ENCODE measurements around the gene SLC39A10. TPM values are rescaled to one million over a fixed set of nuclear protein-coding genes. Genes with fewer than 3 reads are reported as not detected.

The SLC39A10 gene
- 55.1 and 112 TPM in 2 replicates for total RNA-seq (2014; rRNA removed; shearing (Covaris generic); ENCODE audit: low replicate concordance)

GRCh38 chr2:195656859-195657633, at the start of gene SLC39A10:
TSS of gene SLC39A10 (plus strand) at chr2:195657226. CDS start at chr2:195680043, 22,817 bp downstream.
- Histone ChIP-seq H3K4me1 (ENCODE audit: low read length) (peaks cover 80% of the 10 kb centered on the region), H3K27me3 (ENCODE audit: low read length) (no peaks in the 10 kb centered on the region), H2AFZ (ENCODE audit: low read length) (no peak within 1 kb of the TSS), H3K9me2 (replicated peaks; ENCODE audit: insufficient read depth, low read length) (no peaks in the 10 kb centered on the region), H4K20me1 (ENCODE audit: insufficient read depth, low read depth, low read length) (no peaks in the 10 kb centered on the region), H3K79me2 (ENCODE audit: low read length) (peaks cover 37% of the 10 kb centered on the region), H3K4me2 (ENCODE audit: low read depth, low read length, poor library complexity, severe bottlenecking) (peak within 1 kb of the TSS; percentile 88), H3K9me3 (ENCODE audit: low read length) (no peaks in the 10 kb centered on the region), H3K4me3 (ENCODE audit: low read length) (peak within 1 kb of the TSS; percentile 80), H3K9ac (ENCODE audit: low read length) (peak within 1 kb of the TSS; percentile 99), H3K27ac (ENCODE audit: low read length) (peak within 1 kb of the TSS; percentile 98), H3K36me3 (ENCODE audit: insufficient read depth, low read length) (peaks cover 16% of the 10 kb centered on the region)
- DNase-seq: peak; percentile 99

DNA sequence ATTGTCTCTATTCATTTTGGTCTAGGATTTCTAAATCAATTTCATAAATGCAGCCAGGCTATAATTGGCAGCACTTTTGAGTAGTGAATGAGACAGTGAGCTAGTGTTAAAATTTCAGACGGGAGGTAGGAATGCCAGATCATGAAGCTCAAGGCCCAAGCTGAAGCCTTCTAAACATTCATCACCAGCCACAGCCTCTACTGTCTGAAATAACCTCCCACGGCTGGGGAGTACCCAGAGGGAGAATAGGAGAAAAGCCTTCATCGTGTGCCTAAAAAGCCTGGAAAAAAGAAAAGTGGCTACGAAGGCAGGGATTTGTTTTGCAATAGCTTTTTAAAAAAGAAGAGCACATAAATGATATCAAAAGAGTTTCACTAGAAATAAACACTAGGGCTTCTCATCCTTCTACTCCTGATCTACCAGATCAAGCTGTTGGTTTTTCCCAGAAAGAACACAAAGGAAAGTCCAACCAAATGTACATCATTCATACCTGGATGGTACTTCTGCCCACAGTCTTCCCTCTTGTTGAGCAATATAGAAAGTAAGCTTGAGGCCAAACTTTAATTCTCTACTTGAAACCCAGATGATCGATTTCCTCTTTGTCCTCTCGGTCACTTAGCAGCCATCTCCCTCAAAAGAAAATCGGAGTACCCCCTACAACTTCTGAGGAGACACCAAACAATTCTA, 48.1 kb upstream of the SLC39A10 start:
- H3K79me2 ChIP-seq (ENCODE audit: low read length): no peaks in the 10 kb centered on the region
- H3K27ac ChIP-seq (ENCODE audit: low read length): peak overlapping the region; percentile 28
- no peaks in the 10 kb centered on the region; the same call in 1 of the 2 replicates for H3K36me3 ChIP-seq (ENCODE audit: insufficient read depth, low read length)
- peak overlapping the region; percentile 49 for H3K4me2 ChIP-seq (ENCODE audit: low read depth, low read length, poor library complexity, severe bottlenecking)
- H3K4me1 ChIP-seq (ENCODE audit: low read length): peaks cover 76% of the 10 kb centered on the region
- peak overlapping the region; percentile 22; the same call in 1 of the 2 replicates for H3K4me3 ChIP-seq (ENCODE audit: low read length)
- peak overlapping the region; percentile 66; the same call in 1 of the 2 replicates for H2AFZ ChIP-seq (ENCODE audit: low read length)
- H4K20me1 ChIP-seq (ENCODE audit: insufficient read depth, low read depth, low read length): no peaks in the 10 kb centered on the region
- no peaks in the 10 kb centered on the region for H3K9me2 ChIP-seq (replicated peaks; ENCODE audit: insufficient read depth, low read length)
- no peak for DNase-seq
- H3K9me3 ChIP-seq (ENCODE audit: low read length): no peaks in the 10 kb centered on the region
- H3K9ac ChIP-seq (ENCODE audit: low read length): peak overlapping the region; percentile 47
- no peaks in the 10 kb centered on the region for H3K27me3 ChIP-seq (ENCODE audit: low read length)

- Histone ChIP-seq H3K79me2 (ENCODE audit: low read length) (no peaks in the 10 kb centered on the region), H2AFZ (ENCODE audit: low read length) (no peak overlapping the region), H3K4me2 (ENCODE audit: low read depth, low read length, poor library complexity, severe bottlenecking) (peak overlapping the region; percentile 28), H3K9ac (ENCODE audit: low read length) (no peak overlapping the region), H3K27ac (ENCODE audit: low read length) (peak overlapping the region; percentile 62), H3K27me3 (ENCODE audit: low read length) (no peaks in the 10 kb centered on the region), H4K20me1 (ENCODE audit: insufficient read depth, low read depth, low read length) (no peaks in the 10 kb centered on the region), H3K4me1 (ENCODE audit: low read length) (peaks cover 70% of the 10 kb centered on the region), H3K9me2 (replicated peaks; ENCODE audit: insufficient read depth, low read length) (no peaks in the 10 kb centered on the region), H3K4me3 (ENCODE audit: low read length) (no peak overlapping the region), H3K36me3 (ENCODE audit: insufficient read depth, low read length) (no peaks in the 10 kb centered on the region; the same call in 1 of the 2 replicates), H3K9me3 (ENCODE audit: low read length) (no peaks in the 10 kb centered on the region)
- peak; percentile 58 for DNase-seq
Measured at GRCh38 chr2:195610717-195611116, 46.3 kb upstream of the SLC39A10 start.

DNA sequence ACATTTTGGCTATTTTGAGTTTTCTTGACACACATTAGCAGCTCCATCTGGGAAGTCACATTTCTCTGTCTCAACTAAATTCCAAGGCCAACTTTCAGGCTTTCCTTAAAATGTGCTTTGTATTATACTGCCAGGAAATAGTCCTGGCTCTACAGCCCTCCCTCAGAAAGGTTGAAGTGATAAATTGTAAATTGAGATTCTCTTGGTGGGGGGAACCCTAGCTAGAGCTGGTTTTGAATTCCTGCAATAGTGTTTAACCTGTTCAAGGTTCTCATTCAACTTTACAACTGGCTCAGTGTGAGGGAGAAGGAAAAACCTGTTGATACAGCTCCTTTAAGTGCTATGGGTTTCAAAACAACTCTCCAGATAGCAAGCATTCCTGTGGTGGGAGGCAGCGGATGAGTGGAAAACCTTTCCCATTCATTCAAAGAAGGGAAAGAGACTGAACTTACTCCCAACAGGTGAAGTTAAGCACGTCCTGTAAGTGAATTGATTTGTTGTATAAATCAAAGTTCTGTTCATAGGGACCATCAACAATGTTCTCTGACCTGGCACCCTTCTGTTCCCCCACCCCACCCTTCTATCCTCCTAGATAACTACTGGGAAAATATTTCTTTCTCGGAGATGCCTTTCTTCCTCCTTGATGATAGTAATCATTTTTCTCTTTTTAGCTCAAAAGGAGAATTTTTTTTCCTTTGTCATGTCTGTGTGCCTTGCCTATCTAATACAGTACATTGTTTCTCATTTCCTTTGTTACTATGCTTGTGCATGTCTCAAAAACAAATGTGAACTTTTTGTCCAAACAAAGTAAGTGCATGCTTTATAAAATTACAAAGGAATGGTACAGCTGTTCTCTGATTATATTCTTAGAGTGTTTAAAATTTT, 44.2 kb upstream of the SLC39A10 start:
- peak overlapping the region; percentile 48 for H3K27ac ChIP-seq (ENCODE audit: low read length)
- no peak overlapping the region for H3K4me3 ChIP-seq (ENCODE audit: low read length)
- no peak for DNase-seq
- no peak overlapping the region for H2AFZ ChIP-seq (ENCODE audit: low read length)
- no peaks in the 10 kb centered on the region for H3K9me2 ChIP-seq (replicated peaks; ENCODE audit: insufficient read depth, low read length)
- H4K20me1 ChIP-seq (ENCODE audit: insufficient read depth, low read depth, low read length): no peaks in the 10 kb centered on the region
- no peaks in the 10 kb centered on the region for H3K79me2 ChIP-seq (ENCODE audit: low read length)
- H3K9me3 ChIP-seq (ENCODE audit: low read length): no peaks in the 10 kb centered on the region
- no peak overlapping the region for H3K4me2 ChIP-seq (ENCODE audit: low read depth, low read length, poor library complexity, severe bottlenecking)
- no peaks in the 10 kb centered on the region; the same call in 1 of the 2 replicates for H3K36me3 ChIP-seq (ENCODE audit: insufficient read depth, low read length)
- peaks cover 55% of the 10 kb centered on the region for H3K4me1 ChIP-seq (ENCODE audit: low read length)
- no peaks in the 10 kb centered on the region for H3K27me3 ChIP-seq (ENCODE audit: low read length)
- no peak overlapping the region for H3K9ac ChIP-seq (ENCODE audit: low read length)

GRCh38 chr2:195613922-195614321, 43.1 kb upstream of the SLC39A10 start:
- H3K4me2 ChIP-seq (ENCODE audit: low read depth, low read length, poor library complexity, severe bottlenecking): no peak overlapping the region

GRCh38 chr2:195619590-195619989, 37.4 kb upstream of the SLC39A10 start:
- Histone ChIP-seq H3K4me3 (ENCODE audit: low read length) (no peak overlapping the region), H3K4me2 (ENCODE audit: low read depth, low read length, poor library complexity, severe bottlenecking) (no peak overlapping the region), H3K9me2 (replicated peaks; ENCODE audit: insufficient read depth, low read length) (no peaks in the 10 kb centered on the region), H3K27me3 (ENCODE audit: low read length) (no peaks in the 10 kb centered on the region), H2AFZ (ENCODE audit: low read length) (no peak overlapping the region), H3K27ac (ENCODE audit: low read length) (no peak overlapping the region), H3K9me3 (ENCODE audit: low read length) (no peaks in the 10 kb centered on the region), H3K4me1 (ENCODE audit: low read length) (peaks cover 21% of the 10 kb centered on the region), H4K20me1 (ENCODE audit: insufficient read depth, low read depth, low read length) (no peaks in the 10 kb centered on the region), H3K79me2 (ENCODE audit: low read length) (no peaks in the 10 kb centered on the region), H3K36me3 (ENCODE audit: insufficient read depth, low read length) (no peaks in the 10 kb centered on the region), H3K9ac (ENCODE audit: low read length) (no peak overlapping the region)
- no peak for DNase-seq

More at GRCh38 chr2:195613922-195614321, 43.1 kb upstream of the SLC39A10 start:
- Histone ChIP-seq H3K4me1 (ENCODE audit: low read length) (peaks cover 48% of the 10 kb centered on the region), H3K79me2 (ENCODE audit: low read length) (no peaks in the 10 kb centered on the region), H3K27me3 (ENCODE audit: low read length) (no peaks in the 10 kb centered on the region), H4K20me1 (ENCODE audit: insufficient read depth, low read depth, low read length) (no peaks in the 10 kb centered on the region), H3K9me3 (ENCODE audit: low read length) (no peaks in the 10 kb centered on the region), H3K27ac (ENCODE audit: low read length) (no peak overlapping the region), H3K36me3 (ENCODE audit: insufficient read depth, low read length) (no peaks in the 10 kb centered on the region; the same call in 1 of the 2 replicates), H2AFZ (ENCODE audit: low read length) (no peak overlapping the region; the same call in 1 of the 2 replicates), H3K9me2 (replicated peaks; ENCODE audit: insufficient read depth, low read length) (no peaks in the 10 kb centered on the region), H3K4me3 (ENCODE audit: low read length) (no peak overlapping the region), H3K9ac (ENCODE audit: low read length) (no peak overlapping the region)
- no peak for DNase-seq

DNA sequence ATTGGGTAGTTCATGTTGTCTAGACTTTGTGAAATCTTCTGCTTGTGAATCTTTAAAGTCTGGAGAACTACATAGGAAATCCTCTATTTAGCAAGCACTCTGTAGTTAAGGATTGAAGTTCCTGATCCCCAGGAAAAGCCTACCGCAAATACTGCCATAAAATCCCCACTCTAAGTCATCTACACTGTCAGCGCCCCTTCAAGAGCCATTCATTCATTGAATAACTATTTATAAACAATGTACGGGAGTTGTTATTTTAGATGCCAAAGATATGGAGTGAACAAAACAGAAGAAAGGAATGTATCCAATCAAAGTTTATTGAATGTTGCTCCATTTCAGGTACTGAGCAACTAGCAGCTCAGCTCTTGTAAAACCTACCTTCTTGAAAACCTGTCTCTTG, 36.5 kb upstream of the SLC39A10 start:
- Histone ChIP-seq H3K27me3 (ENCODE audit: low read length) (no peaks in the 10 kb centered on the region), H3K9ac (ENCODE audit: low read length) (no peak overlapping the region), H3K79me2 (ENCODE audit: low read length) (no peaks in the 10 kb centered on the region), H4K20me1 (ENCODE audit: insufficient read depth, low read depth, low read length) (no peaks in the 10 kb centered on the region), H2AFZ (ENCODE audit: low read length) (no peak overlapping the region), H3K4me1 (ENCODE audit: low read length) (peaks cover 12% of the 10 kb centered on the region), H3K4me3 (ENCODE audit: low read length) (no peak overlapping the region), H3K36me3 (ENCODE audit: insufficient read depth, low read length) (no peaks in the 10 kb centered on the region), H3K9me2 (replicated peaks; ENCODE audit: insufficient read depth, low read length) (no peaks in the 10 kb centered on the region), H3K27ac (ENCODE audit: low read length) (no peak overlapping the region), H3K9me3 (ENCODE audit: low read length) (no peaks in the 10 kb centered on the region), H3K4me2 (ENCODE audit: low read depth, low read length, poor library complexity, severe bottlenecking) (no peak overlapping the region)
- no peak for DNase-seq
